CD4-positive, alpha-beta T cell (primary cell): ENCODE measurements around the gene NUP42. TPM values are rescaled to one million over a fixed set of nuclear protein-coding genes. Genes with fewer than 3 reads are reported as not detected.

Experiments used
- ATAC-seq: fragments of 200-7000 bp; cut with Tn5 transposase; one replicate; pipeline ENCODE4 v1.10.0; 2022; ENCODE audit warnings: mild to moderate bottlenecking; ENCODE audit not compliant: poor library complexity
- CTCF ChIA-PET: fragments of 350-600 bp; sonication (Branson Sonifier 250); formaldehyde crosslinking; loops from one replicate; lab custom pipeline; 2021; ENCODE audit warnings: antibody characterized with exemption, inconsistent platforms; lab: Charles Lee
- POLR2A ChIA-PET: fragments of 350-600 bp; sonication (Branson Sonifier 250); formaldehyde crosslinking; loops from one replicate; lab custom pipeline; 2021; ENCODE audit warnings: antibody characterized with exemption, inconsistent platforms; lab: Charles Lee
- DNase-seq, 14 experiments: peaks; one replicate each; pipeline ENCODE4 v3.0.0-alpha.2; 2013 to 2020; ENCODE audit warnings: mixed read lengths in 2 of 14
- H3K27ac ChIP-seq, 2 donors: one replicate each; pipeline versions ENCODE4 v1.5.1 to v1.7.0; 2013; ENCODE audit warnings: low read length in 2 of 2, low read depth in 1 of 2, mild to moderate bottlenecking in 1 of 2
- H3K27me3 ChIP-seq, 2 experiments: 1 replicate in 1 of 2; 2 replicates in 1 of 2; pipeline versions ENCODE4 v1.6.1 to v1.7.0; 2013; ENCODE audit warnings: low read length in 2 of 2, control low read depth in 1 of 2, mild to moderate bottlenecking in 1 of 2, moderate library complexity in 1 of 2; ENCODE audit not compliant: insufficient read depth in 2 of 2, control insufficient read depth in 1 of 2
- H3K36me3 ChIP-seq: one replicate; pipeline ENCODE4 v1.6.1; 2013; ENCODE audit warnings: low read length, control low read depth; ENCODE audit not compliant: insufficient read depth
- H3K4me1 ChIP-seq: one replicate; pipeline ENCODE4 v1.6.1; 2013; ENCODE audit warnings: low read length, control low read depth; ENCODE audit not compliant: insufficient read depth
- H3K4me3 ChIP-seq: one replicate; pipeline ENCODE4 v1.5.1; 2013; ENCODE audit warnings: mild to moderate bottlenecking, low read length, moderate library complexity
- H3K9me3 ChIP-seq, 2 experiments: 1 replicate in 1 of 2; 2 replicates in 1 of 2; pipeline versions ENCODE4 v1.6.1 to v1.7.0; 2013; ENCODE audit warnings: low read length in 2 of 2, mild to moderate bottlenecking in 2 of 2, control low read depth in 1 of 2, moderate library complexity in 1 of 2; ENCODE audit not compliant: control insufficient read depth in 1 of 2, insufficient read depth in 1 of 2
- H3K27ac Mint-ChIP-seq: one replicate; pipeline ENCODE4 v1.8.0; 2020; ENCODE audit warnings: mixed read lengths
- H3K27me3 Mint-ChIP-seq: one replicate; pipeline ENCODE4 v1.8.0; 2021; ENCODE audit warnings: mixed read lengths
- H3K36me3 Mint-ChIP-seq: one replicate; pipeline ENCODE4 v1.8.0; 2021; ENCODE audit warnings: low read depth, mixed read lengths
- H3K4me1 Mint-ChIP-seq: one replicate; pipeline ENCODE4 v1.8.0; 2021; ENCODE audit warnings: low read depth, mixed read lengths
- H3K4me3 Mint-ChIP-seq: one replicate; pipeline ENCODE4 v1.8.0; 2020; ENCODE audit warnings: mild to moderate bottlenecking, mixed read lengths
- H3K9me3 Mint-ChIP-seq: one replicate; pipeline ENCODE4 v1.8.0; 2020; ENCODE audit warnings: mixed read lengths
- CTCF ChIP-seq: fragments of 200-600 bp; IDR thresholded peaks from one replicate; pipeline ENCODE4 v1.8.0; 2022; ENCODE audit warnings: antibody characterized with exemption, mild to moderate bottlenecking
- intact Hi-C, 2 experiments: fragments of 100-400 bp; cut with DNase I in 1 of 2; cut with micrococcal nuclease in 1 of 2; formaldehyde crosslinking; loops; one replicate each; pipeline versions ENCODE4 v1.15.1 to v1.9.0; 2023 to 2025; cut with DNase I, micrococcal nuclease
- total RNA-seq, 174 experiments: library from RNA in 2 of 174; stranded (reverse) in 2 of 174; gene quantifications; one replicate each; pipeline ENCODE4 v1.2.3 and lab custom pipeline; 2021 to 2026

NUP42 gene
- total RNA-seq, 2 experiments from 2014 or later, result 19.4 to 20.1 TPM

GRCh38 chr7:23136216-23136615 is 45.6 kb upstream of the NUP42 start:
- Mint-ChIP-seq H3K9me3 (peaks cover 3% of the 10 kb centered on the region), H3K4me1 (no peaks in the 10 kb centered on the region), H3K36me3 (peaks cover 13% of the 10 kb centered on the region), H3K27ac (no peak overlapping the region), H3K27me3 (no peaks in the 10 kb centered on the region), H3K4me3 (no peak overlapping the region)
- Histone ChIP-seq H3K4me1 (no peaks in the 10 kb centered on the region), H3K9me3 (no peaks in the 10 kb centered on the region), H3K36me3 (no peaks in the 10 kb centered on the region), H3K27ac (no peak overlapping the region), H3K4me3 (no peak overlapping the region), H3K27me3 (no peaks in the 10 kb centered on the region)
- CTCF ChIA-PET, result no interaction called here
- intact Hi-C loops, result no loop called here
- ATAC-seq (no peak), DNase-seq (no peak)
- TF ChIP-seq CTCF, result no peak
- POLR2A ChIA-PET, result no interaction called here

DNA sequence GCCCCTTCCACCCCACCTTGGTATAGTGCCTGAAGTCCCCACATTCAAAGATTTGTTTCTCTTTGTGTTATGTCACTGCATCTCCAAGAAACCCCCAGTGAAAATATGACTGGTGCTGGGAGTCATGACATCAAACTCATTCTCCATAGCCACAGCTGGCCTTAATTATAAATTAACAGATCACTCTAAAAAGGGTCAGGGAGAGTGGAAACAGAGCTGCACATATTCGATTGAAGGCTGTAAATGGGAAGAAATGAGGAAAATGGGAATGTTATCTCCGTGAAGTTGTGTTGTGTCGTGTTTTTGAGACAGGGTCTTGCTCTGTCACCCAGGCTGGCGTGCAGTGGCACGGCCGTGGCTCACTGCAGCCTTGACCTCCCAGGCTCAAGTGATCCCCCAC is 24.2 kb upstream of the NUP42 start:
- Histone ChIP-seq H3K36me3 (peaks cover 9% of the 10 kb centered on the region), H3K4me3 (no peak overlapping the region), H3K27me3 (no peaks in the 10 kb centered on the region), H3K4me1 (no peaks in the 10 kb centered on the region), H3K9me3 (no peaks in the 10 kb centered on the region), H3K27ac (no peak overlapping the region)
- CTCF ChIA-PET, result no interaction called here
- Mint-ChIP-seq H3K4me1 (no peaks in the 10 kb centered on the region), H3K36me3 (peaks cover 60% of the 10 kb centered on the region), H3K9me3 (no peaks in the 10 kb centered on the region), H3K27ac (no peak overlapping the region), H3K27me3 (no peaks in the 10 kb centered on the region), H3K4me3 (no peak overlapping the region)
- intact Hi-C loops, result no loop called here
- DNase-seq, result no peak
- POLR2A ChIA-PET, result no interaction called here
- ATAC-seq, result no peak
- TF ChIP-seq CTCF, result no peak

DNA sequence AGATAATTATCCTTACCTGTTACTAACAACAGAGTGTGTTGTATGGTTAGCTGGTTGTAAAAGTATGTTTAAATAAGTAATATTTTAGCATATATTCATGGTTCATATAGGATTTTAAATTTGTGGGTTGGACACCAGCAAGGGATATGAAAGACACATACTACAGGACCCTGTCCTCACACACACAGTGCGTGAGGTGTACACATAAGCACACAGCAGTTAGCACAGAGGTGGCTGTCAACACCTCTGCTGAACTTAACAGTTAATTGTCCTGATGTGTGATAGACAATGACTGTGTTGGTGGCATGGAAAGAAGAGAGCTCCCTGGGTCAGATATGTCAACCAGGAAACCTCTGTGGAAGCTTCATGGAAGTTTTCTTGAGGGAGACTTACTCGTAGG is 23.3 kb upstream of the NUP42 start:
- Histone ChIP-seq H3K27ac (no peak overlapping the region), H3K27me3 (no peaks in the 10 kb centered on the region), H3K4me3 (no peak overlapping the region), H3K9me3 (no peaks in the 10 kb centered on the region), H3K36me3 (peaks cover under 1% of the 10 kb centered on the region), H3K4me1 (no peaks in the 10 kb centered on the region)
- Mint-ChIP-seq H3K36me3 (peaks cover 52% of the 10 kb centered on the region), H3K9me3 (no peaks in the 10 kb centered on the region), H3K4me3 (no peak overlapping the region), H3K27ac (no peak overlapping the region), H3K27me3 (no peaks in the 10 kb centered on the region), H3K4me1 (no peaks in the 10 kb centered on the region)
- no peak for ATAC-seq
- no peak for DNase-seq
- intact Hi-C loops, result no loop called here
- ChIA-PET POLR2A (no interaction called here), CTCF (interaction anchor here (0.5 kb wide), 1 partner anchor 1054 kb away, joined by 3 read pairs; no protein-coding TSS in a partner anchor)
- no peak for TF ChIP-seq CTCF
